ENCODE measurements around the gene BACE2. TPM values are rescaled to one million over a fixed set of nuclear protein-coding genes. Genes with fewer than 3 reads are reported as not detected.
A peak's percentile ranks its signal among the peaks of the same experiment; 100 is the strongest.

BACE2 gene
- total RNA-seq, 1 donor = 85.8 TPM

DNA sequence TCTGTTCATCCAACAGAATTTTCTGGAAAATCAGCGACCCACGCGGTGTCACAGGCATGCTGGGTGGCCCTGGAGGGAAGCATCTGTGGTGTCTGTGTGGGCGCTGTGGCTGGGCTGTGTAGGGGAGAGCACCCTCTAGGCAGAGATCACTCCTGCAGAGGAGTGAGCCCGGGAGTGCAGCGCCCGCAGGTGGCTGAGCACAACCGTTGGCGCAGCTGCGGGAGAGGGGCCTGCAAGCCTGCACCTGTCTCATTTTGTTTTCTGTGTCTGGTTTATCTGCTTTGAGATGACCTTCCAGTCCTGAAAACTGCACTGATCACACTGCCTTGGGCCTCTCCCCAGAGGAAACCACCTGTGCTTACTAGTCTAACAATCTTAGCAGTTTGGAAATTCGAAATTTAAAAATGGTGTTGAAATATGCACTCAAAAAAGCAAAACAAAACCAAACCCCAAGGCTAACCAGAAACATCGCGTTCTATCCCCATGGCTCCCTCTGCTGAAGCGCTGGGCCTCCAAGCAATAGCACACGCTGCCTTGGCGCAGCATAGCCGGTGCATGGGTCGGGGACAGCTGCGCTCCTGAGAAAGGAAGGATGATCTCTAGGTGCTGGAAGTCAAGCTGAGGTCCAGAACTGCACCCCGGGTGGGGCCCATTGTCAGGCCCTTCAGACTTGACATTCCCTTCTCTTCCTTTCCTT lies 153.4 kb downstream of the BACE2 start:
- TF ChIP-seq, protein P1, sequence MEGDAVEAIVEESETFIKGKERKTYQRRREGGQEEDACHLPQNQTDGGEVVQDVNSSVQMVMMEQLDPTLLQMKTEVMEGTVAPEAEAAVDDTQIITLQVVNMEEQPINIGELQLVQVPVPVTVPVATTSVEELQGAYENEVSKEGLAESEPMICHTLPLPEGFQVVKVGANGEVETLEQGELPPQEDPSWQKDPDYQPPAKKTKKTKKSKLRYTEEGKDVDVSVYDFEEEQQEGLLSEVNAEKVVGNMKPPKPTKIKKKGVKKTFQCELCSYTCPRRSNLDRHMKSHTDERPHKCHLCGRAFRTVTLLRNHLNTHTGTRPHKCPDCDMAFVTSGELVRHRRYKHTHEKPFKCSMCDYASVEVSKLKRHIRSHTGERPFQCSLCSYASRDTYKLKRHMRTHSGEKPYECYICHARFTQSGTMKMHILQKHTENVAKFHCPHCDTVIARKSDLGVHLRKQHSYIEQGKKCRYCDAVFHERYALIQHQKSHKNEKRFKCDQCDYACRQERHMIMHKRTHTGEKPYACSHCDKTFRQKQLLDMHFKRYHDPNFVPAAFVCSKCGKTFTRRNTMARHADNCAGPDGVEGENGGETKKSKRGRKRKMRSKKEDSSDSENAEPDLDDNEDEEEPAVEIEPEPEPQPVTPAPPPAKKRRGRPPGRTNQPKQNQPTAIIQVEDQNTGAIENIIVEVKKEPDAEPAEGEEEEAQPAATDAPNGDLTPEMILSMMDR (IDR thresholded peaks at IDR 0.05; ENCODE audit: extremely low read depth, low read depth, low read length) = no peak
- H3K4me3 ChIP-seq (ENCODE audit: insufficient read depth, low read length) = no peak overlapping the region

DNA sequence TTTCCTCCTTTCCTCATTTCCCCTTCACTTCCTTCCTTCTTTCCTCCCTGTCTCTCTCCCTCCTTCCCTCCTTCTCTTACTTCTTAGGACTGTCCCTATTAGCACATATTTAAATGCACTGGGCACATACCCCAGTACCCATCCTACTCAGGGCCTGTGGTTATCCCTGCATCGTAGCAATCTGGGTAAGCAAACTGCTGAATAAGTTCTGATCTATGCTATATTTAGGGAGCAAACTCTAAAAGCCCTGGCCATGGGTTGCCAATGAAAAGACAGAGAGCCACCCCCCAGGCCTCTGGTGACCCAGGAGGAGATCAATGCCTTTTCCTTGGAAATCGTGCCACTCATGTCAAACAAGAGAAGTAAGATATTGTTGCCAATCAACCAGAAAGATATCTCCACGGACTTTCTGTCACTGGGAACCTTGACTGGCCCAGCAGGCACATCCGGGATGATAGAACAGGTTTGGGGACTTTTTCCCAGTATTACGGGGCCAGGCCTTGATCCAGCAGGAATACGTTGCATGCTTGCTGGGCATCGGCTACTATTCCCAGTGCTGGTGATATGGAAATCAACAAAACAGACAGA lies 154.0 kb downstream of the BACE2 start:
- Histone ChIP-seq H3K79me2 (ENCODE audit: insufficient read depth, low read length) (no peaks in the 10 kb centered on the region), H2AFZ (ENCODE audit: low read length) (no peak overlapping the region), H3K4me1 (ENCODE audit: insufficient read depth, low read length) (no peaks in the 10 kb centered on the region), H3K27me3 (ENCODE audit: insufficient read depth, low read length) (peaks cover 14% of the 10 kb centered on the region), H3K36me3 (ENCODE audit: insufficient read depth, low read length) (no peaks in the 10 kb centered on the region), H3K4me3 (ENCODE audit: insufficient read depth, low read length) (no peak overlapping the region), H3K4me2 (ENCODE audit: insufficient read depth, low read length) (no peak overlapping the region), H3K9me3 (ENCODE audit: low read depth, low read length) (no peaks in the 10 kb centered on the region), H4K20me1 (ENCODE audit: insufficient read depth, low read length) (no peaks in the 10 kb centered on the region), H3K27ac (ENCODE audit: low read depth, low read length) (no peak overlapping the region)
- TF ChIP-seq, protein P1 (IDR thresholded peaks at IDR 0.05; ENCODE audit: extremely low read depth, low read depth, low read length) = no peak
- DNase-seq (ENCODE audit: insufficient read length, low spot score, missing footprints) = peak; percentile 64

More for the DNA sequence above, 153.4 kb downstream of the BACE2 start:
- H3K36me3 ChIP-seq (ENCODE audit: insufficient read depth, low read length) = no peaks in the 10 kb centered on the region
- H3K27ac ChIP-seq (ENCODE audit: low read depth, low read length) = no peak overlapping the region
- no peaks in the 10 kb centered on the region for H4K20me1 ChIP-seq (ENCODE audit: insufficient read depth, low read length)
- no peaks in the 10 kb centered on the region for H3K79me2 ChIP-seq (ENCODE audit: insufficient read depth, low read length)
- peak; percentile 49 for DNase-seq (ENCODE audit: insufficient read length, low spot score, missing footprints)
- H3K9me3 ChIP-seq (ENCODE audit: low read depth, low read length) = no peaks in the 10 kb centered on the region
- no peaks in the 10 kb centered on the region for H3K4me1 ChIP-seq (ENCODE audit: insufficient read depth, low read length)
- no peak overlapping the region for H2AFZ ChIP-seq (ENCODE audit: low read length)
- H3K4me2 ChIP-seq (ENCODE audit: insufficient read depth, low read length) = no peak overlapping the region
- peaks cover 19% of the 10 kb centered on the region for H3K27me3 ChIP-seq (ENCODE audit: insufficient read depth, low read length)

DNA sequence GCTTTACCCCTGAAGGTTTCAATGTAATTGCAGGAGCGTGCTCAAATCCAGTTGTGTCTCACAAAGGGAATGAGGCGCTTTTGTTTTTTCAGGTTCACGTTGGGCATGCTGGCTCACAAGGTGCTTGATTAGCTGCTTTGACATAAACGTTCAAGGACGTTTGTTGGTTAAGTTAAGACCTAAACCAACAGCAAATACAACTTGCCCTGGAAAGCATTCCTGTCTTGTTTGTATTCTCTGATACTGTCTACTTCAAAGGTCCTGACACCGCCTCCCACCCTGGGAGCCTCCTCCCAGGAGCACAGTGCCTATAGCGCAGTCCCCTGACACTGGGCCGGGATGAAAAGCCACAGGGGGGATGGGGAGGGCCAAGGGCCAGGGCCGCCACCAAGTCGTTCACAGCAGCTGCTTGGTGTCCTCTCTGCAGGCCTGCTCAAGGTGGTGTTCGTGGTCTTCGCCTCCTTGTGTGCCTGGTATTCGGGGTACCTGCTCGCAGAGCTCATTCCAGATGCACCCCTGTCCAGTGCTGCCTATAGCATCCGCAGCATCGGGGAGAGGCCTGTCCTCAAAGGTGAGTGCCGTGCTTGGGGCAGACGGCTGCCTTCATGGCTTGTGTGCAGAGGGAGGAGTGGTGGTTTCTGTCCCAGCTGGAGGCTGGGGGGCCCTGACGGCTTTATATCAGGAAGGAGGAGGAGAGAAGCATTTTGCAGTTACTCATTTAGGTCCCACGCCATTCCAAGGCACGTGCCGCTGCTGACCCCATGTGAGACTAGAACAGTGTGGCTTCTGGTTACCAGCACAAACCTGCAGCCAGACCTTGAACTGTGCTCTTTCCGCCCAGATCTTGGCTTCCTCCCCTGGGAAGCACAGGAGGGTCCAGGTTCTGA lies 154.8 kb downstream of the BACE2 start:
- DNase-seq (ENCODE audit: insufficient read length, low spot score, missing footprints) = peak; percentile 49
- no peak overlapping the region for H3K27ac ChIP-seq (ENCODE audit: low read depth, low read length)
- TF ChIP-seq, protein P1 (IDR thresholded peaks at IDR 0.05; ENCODE audit: extremely low read depth, low read depth, low read length) = no peak
- H3K36me3 ChIP-seq (ENCODE audit: insufficient read depth, low read length) = no peaks in the 10 kb centered on the region
- no peak overlapping the region for H3K4me2 ChIP-seq (ENCODE audit: insufficient read depth, low read length)
- H2AFZ ChIP-seq (ENCODE audit: low read length) = no peak overlapping the region
- no peaks in the 10 kb centered on the region for H4K20me1 ChIP-seq (ENCODE audit: insufficient read depth, low read length)
- no peaks in the 10 kb centered on the region for H3K79me2 ChIP-seq (ENCODE audit: insufficient read depth, low read length)
- H3K9me3 ChIP-seq (ENCODE audit: low read depth, low read length) = no peaks in the 10 kb centered on the region
- peaks cover 6% of the 10 kb centered on the region for H3K27me3 ChIP-seq (ENCODE audit: insufficient read depth, low read length)
- H3K4me3 ChIP-seq (ENCODE audit: insufficient read depth, low read length) = no peak overlapping the region
- no peaks in the 10 kb centered on the region for H3K4me1 ChIP-seq (ENCODE audit: insufficient read depth, low read length)
